SKM-1 treated with dmso at 0.1 percent for 144 hours (cell line): ENCODE measurements around the gene STAT3.
"Not testable (repeated sequence)": the region's sequence is repeated elsewhere in the genome, so short reads cannot be mapped to it uniquely, and the experiment has no call there.

Experiments
- DNase-seq: peaks from one replicate; lab custom pipeline; 2025; ENCODE audit not compliant: unreplicated experiment; lab: John Stamatoyannopoulos, UW

The STAT3 gene

GRCh38 chr17:42386777-42387657 is 1.2 kb downstream of the STAT3 start:
- DNase-seq, result peak; percentile 43

GRCh38 chr17:42381898-42382297 is 6.3 kb downstream of the STAT3 start:
- no peak for DNase-seq

GRCh38 chr17:42380935-42381334 is 7.3 kb downstream of the STAT3 start:
- no peak for DNase-seq

GRCh38 chr17:42378959-42379594 is 9.2 kb downstream of the STAT3 start:
- no peak for DNase-seq

GRCh38 chr17:42378359-42378958 is 9.8 kb downstream of the STAT3 start:
- no peak for DNase-seq

- DNase-seq, result no peak
These were observed 14.3 kb downstream of the STAT3 start for GRCh38 chr17:42373896-42374295.

- no peak for DNase-seq
These were observed 16.1 kb downstream of the STAT3 start for GRCh38 chr17:42372142-42372541.

- not testable (repeated sequence) for DNase-seq
These were observed 19.3 kb downstream of the STAT3 start for GRCh38 chr17:42368797-42369561.

- not testable (repeated sequence) for DNase-seq
These were observed 19.9 kb downstream of the STAT3 start for GRCh38 chr17:42368310-42368709.

GRCh38 chr17:42366176-42367023 is 21.8 kb downstream of the STAT3 start:
- peak; percentile 23 for DNase-seq

GRCh38 chr17:42365136-42365535 is 23.1 kb downstream of the STAT3 start:
- no peak for DNase-seq

GRCh38 chr17:42363767-42364585 is 24.3 kb downstream of the STAT3 start:
- no peak for DNase-seq

GRCh38 chr17:42363231-42363630 is 25.0 kb downstream of the STAT3 start:
- DNase-seq, result no peak

- DNase-seq, result no peak
These were observed 25.8 kb downstream of the STAT3 start for GRCh38 chr17:42362245-42362961.

GRCh38 chr17:42361781-42362186 is 26.5 kb downstream of the STAT3 start:
- DNase-seq, result no peak

- DNase-seq, result not testable (repeated sequence)
These were observed 27.9 kb downstream of the STAT3 start for GRCh38 chr17:42360388-42360787.

GRCh38 chr17:42359133-42359532 is 29.1 kb downstream of the STAT3 start:
- DNase-seq, result no peak

GRCh38 chr17:42358434-42358833 is 29.8 kb downstream of the STAT3 start:
- no peak for DNase-seq
